Cardiac fibroblast (primary cell): Measurements from ENCODE around the gene STX1A.

Experiments
- DNase-seq, 2 donors: peaks; one replicate each; pipeline versions ENCODE4 v3.0.0 to v3.0.0-alpha.2; 2010; ENCODE audit warnings: low read depth in 2 of 2
- H3K4me3 ChIP-seq, 2 donors: replicated peaks in 1 of 2; 1 replicate in 1 of 2; 2 replicates in 1 of 2; pipeline ENCODE4 v1.5.1; 2011; ENCODE audit warnings: low read depth in 2 of 2, low read length in 2 of 2, mild to moderate bottlenecking in 2 of 2, moderate library complexity in 1 of 2
- CTCF ChIP-seq: IDR thresholded peaks from one replicate; pipeline ENCODE4 v1.5.1; 2011; ENCODE audit warnings: low read depth, mild to moderate bottlenecking, low read length, inconsistent platforms

The STX1A gene

GRCh38 chr7:73708961-73709549 lies 10.4 kb downstream of the STX1A start:
- H3K4me3 ChIP-seq = no peak overlapping the region
- no peak for DNase-seq
- TF ChIP-seq CTCF = no peak

DNA sequence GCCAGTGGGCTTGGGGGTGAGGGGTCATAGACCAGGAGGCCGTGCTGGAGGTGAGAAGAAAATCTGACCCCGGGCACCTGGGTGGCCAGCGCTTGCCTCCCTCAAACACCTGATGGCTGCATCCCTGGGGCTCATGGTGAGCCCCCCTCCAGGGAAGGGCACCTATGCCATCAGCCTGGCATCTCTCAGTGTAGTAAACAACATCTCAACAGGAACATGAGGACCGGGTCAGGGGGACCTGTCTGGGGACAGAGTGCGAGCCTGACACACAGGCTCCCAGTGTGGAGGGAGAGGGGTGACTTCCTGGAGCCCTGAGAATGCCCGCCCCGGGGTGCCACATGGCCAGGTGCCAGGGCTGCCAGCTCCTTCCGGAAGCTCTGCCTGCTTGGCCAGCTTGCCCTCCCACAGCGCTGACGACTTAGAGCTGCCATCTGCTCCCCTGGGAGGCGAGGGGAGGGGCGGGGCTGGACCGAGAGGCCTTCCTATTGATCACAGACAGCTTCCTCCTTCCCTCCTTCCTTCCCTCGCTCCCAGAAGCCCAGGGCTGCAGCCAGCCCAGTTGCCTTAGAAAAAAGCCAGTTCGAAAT lies 12.3 kb downstream of the STX1A start:
- H3K4me3 ChIP-seq = no peak overlapping the region
- TF ChIP-seq CTCF = no peak
- no peak for DNase-seq

DNA sequence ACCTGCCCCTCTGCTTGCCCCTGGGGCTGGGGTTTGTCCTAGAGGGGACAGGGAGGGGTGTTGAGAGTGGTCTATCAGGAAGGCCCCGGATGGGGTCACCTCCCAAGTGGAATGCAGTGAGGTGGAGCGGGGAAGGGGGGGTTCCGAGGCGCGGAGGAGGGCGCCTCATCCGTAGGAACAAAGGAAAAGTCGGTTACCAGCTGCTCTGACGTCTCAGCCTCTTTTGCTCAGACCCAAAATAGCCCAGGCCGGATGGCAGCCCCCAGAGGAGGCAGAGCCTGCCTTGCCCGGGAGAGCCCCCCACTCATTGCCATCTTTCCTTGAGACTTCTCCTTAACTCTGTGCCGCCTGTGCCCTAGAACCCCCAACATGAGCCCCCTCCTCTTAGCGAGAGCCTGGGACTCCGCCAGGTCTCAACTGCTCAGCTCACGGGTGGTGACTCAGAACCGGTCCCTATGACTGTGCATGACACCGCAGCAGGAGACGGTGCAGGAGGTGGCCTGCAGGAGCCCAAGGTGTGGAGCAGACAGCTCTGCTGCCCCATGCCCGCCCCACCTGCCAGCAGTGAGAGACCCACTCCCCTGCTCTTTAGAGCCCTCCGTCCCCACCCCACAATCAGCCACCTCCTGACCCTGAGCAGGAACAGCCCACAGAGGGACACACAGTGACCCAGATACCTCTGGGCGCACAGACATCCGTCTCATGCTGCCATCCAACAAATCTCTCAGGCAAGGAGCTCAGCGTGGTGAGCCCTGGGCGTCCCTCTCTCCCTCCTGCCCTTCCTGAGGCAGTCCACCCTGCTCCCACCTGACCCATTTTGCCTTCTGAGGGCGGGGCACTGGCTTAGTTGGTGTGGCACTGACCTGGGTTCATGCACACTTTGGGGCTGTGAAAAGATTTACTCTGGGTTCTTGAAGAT lies 13.1 kb downstream of the STX1A start:
- peak in 1 of 2 donors; percentile 74 for DNase-seq
- H3K4me3 ChIP-seq = no peak overlapping the region
- TF ChIP-seq CTCF = no peak

GRCh38 chr7:73705551-73705920 lies 13.9 kb downstream of the STX1A start:
- TF ChIP-seq CTCF = no peak
- no peak overlapping the region for H3K4me3 ChIP-seq
- no peak for DNase-seq

DNA sequence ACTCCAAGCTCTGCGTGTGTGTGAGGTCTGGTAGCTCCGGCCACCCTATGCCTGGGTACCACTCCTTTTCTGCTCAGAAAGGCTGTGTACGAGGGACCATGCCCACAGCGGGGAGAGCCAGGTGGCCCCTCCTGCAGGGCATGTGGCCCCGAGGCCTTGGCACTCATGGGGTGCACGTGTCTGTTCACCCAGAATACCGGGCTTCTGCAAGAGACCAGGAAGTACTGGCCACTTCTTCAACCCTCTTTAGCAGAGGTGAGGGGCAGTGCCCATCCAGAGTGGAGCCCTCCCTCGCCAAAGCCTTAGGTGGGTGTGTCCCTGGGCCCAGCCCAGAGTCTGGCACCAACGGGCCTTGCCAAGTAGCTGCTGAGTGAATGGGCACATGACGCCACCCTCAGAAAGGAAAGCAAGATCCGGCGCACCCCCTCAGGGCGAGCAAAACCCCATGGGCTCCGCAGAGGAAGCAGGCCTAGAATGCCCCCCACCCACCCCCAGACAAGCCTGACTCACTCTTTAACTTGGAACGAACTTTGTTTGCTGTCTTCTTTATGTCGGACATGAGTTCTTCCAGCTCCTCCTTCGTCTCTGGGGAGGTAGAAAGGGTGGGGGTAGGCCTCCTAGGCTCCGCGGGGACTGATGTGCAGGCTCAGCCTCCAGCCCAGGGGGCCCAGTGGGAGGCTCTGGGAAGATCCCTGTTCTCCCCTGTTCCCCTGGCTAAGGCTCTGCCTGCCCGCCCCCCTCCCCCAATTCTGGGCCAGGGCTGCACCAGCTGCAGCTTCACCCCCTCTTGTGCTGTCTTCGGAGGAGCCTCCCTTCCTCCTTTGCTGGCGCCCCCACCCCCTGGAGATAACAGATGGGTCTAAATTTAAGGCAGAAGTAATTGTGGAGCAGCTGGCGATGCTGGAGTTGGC lies 14.6 kb downstream of the STX1A start:
- TF ChIP-seq CTCF = no peak
- H3K4me3 ChIP-seq = no peak overlapping the region
- DNase-seq = peak; percentile 63 to 94
